GM12878 (cell line): Measurements from ENCODE around the gene TRIAP1.

Experiments used
- BRCA1 ChIP-seq: IDR thresholded peaks from 2 replicates; pipeline ENCODE4 v1.6.1; 2011; ENCODE audit warnings: low read depth, low read length, improper control_type of control experiment
- CBFB ChIP-seq: IDR thresholded peaks from 2 replicates; pipeline ENCODE4 v1.6.1; 2016; ENCODE audit warnings: antibody characterized with exemption, low read depth
- CEBPB ChIP-seq, 2 experiments: fragments of 150-350 bp in 1 of 2; IDR thresholded peaks; 2 replicates each; pipeline ENCODE4 v1.6.1; 2012 to 2014; ENCODE audit warnings: low read depth in 2 of 2, low read length in 2 of 2, borderline replicate concordance in 1 of 2, inconsistent platforms in 1 of 2
- CREM ChIP-seq: IDR thresholded peaks from 2 replicates; pipeline ENCODE4 v1.6.1; 2014; ENCODE audit warnings: antibody characterized with exemption, low read depth
- CTCF ChIP-seq, 3 experiments: IDR thresholded peaks in 2 of 3; conservative IDR thresholded peaks in 1 of 3; 2 replicates each; pipeline ENCODE4 v1.5.1; 2011; ENCODE audit warnings: low read depth in 3 of 3, low read length in 3 of 3, mild to moderate bottlenecking in 3 of 3, control low read depth in 2 of 3, moderate library complexity in 2 of 3, inconsistent platforms in 1 of 3, mixed read lengths in 1 of 3; ENCODE audit not compliant: control insufficient read depth in 2 of 3, insufficient read depth in 1 of 3; ENCODE audit errors: extremely low read depth in 1 of 3
- E2F4 ChIP-seq: IDR thresholded peaks from 2 replicates; pipeline ENCODE4 v1.6.1; 2012; ENCODE audit warnings: low read depth, low read length, improper control_type of control experiment
- EZH2 ChIP-seq: IDR thresholded peaks from 2 replicates; pipeline ENCODE4 v1.6.1; 2012; ENCODE audit warnings: low read depth, mild to moderate bottlenecking, control low read depth, inconsistent platforms, low read length, borderline replicate concordance; ENCODE audit not compliant: control insufficient read depth
- POLR2A ChIP-seq: IDR thresholded peaks from 2 replicates; pipeline ENCODE4 v1.6.1; 2011; ENCODE audit warnings: low read depth, mild to moderate bottlenecking, low read length
- PRDM15 ChIP-seq: fragments of 450-650 bp; formaldehyde crosslinking; IDR thresholded peaks from 2 replicates; pipeline ENCODE4 v1.4.0; 2020; ENCODE audit warnings: mild to moderate bottlenecking, moderate library complexity
- SMC3 ChIP-seq: IDR thresholded peaks from 2 replicates; pipeline ENCODE4 v1.6.1; 2011; ENCODE audit warnings: low read length, improper control_type of control experiment, borderline replicate concordance
- SP1 ChIP-seq: IDR thresholded peaks from one replicate; pipeline ENCODE4 v1.6.1; 2011; ENCODE audit warnings: low read depth, low read length
- USF1 ChIP-seq: IDR thresholded peaks from 2 replicates; pipeline ENCODE4 v1.6.1; 2011; ENCODE audit warnings: borderline replicate concordance, low read depth, mild to moderate bottlenecking, moderate library complexity, mixed read lengths, low read length; ENCODE audit not compliant: insufficient read depth; ENCODE audit errors: extremely low read length
- ZNF384 ChIP-seq: IDR thresholded peaks from 2 replicates; pipeline ENCODE4 v1.6.1; 2012; ENCODE audit warnings: low read depth, mild to moderate bottlenecking, low read length, improper control_type of control experiment, borderline replicate concordance

GRCh38 chr12:120406553-120406952 is 39.6 kb downstream of the TRIAP1 start:
- TF ChIP-seq CREM (no peak), E2F4 (no peak), ZNF384 (no peak), BRCA1 (no peak), SP1 (no peak), EZH2 (no peak), CTCF (IDR thresholded peaks at IDR 0.05 in 2 of 3, conservative IDR thresholded peaks at IDR 0.05 in 1 of 3; ENCODE audit: control insufficient read depth in 2 of 3, extremely low read depth in 1 of 3, insufficient read depth in 1 of 3, low read depth in 3 of 3, low read length in 3 of 3) (no peak), POLR2A (no peak), SMC3 (no peak), USF1 (no peak), CBFB (no peak), CEBPB (IDR thresholded peaks at IDR 0.05; ENCODE audit: borderline replicate concordance in 1 of 2, low read depth in 2 of 2, low read length in 2 of 2) (no peak), PRDM15 (CRISPR knock-in tag) (no peak)
